ENCODE data around the gene TMEM62. TPM values are rescaled to one million over a fixed set of nuclear protein-coding genes. Genes with fewer than 3 reads are reported as not detected.

The TMEM62 gene
- total and polyA plus RNA-seq, 10 of the 15 experiments (the other 5 are each of a cell fraction or from before 2014, with no cell fraction given), result 7.0 to 26.8 (median 14.9) TPM

- no peak for TF ChIP-seq KAT2A (conservative IDR thresholded peaks at IDR 0.05; ENCODE audit: control insufficient read depth, low read depth, low read length)
These were observed 2.0 kb downstream of the TMEM62 start (continued) for GRCh38 chr15:43135351-43135750.

DNA sequence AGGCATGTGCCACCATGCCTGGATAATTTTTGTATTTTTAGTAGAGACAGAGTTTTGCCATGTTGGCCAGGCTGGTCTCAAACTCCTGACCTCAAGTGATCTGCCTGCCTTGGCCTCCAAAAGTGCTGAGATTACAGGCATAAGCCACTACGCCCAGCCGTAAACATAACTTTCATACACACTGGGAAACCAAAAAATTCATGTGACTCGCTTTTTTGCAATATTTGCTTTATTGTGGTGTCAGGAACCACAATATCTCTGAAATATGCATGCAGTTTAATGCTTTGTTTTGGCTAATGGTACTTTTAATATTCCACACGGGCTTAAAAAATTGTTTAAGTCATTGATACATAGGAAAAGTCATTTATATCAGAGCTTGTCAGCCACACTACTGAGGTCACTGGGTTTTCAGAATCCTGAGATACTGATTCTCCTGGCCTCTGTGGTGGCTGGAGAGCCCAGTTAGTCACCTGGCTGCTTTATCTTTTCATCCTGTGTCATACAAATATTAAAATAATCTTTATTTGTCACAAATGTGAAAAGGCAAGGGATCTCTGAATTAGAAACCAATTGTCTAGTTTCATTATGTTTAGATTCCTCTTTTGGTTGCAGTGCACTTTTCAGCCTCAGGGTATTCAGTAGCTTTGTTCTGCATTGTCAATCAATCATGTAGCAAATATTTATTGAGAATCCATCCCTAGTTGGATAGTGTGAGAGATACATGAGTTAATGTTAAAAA lies 10.0 kb downstream of the TMEM62 start:
- SMC1A ChIA-PET (ENCODE audit: uncharacterized antibody, unreplicated experiment), result interaction anchor here (1.4 kb wide), 1 partner anchor 9 kb away, joined by 5 read pairs; no protein-coding TSS in a partner anchor
- RAD21 ChIA-PET (ENCODE audit: unreplicated experiment), result interaction anchor here (0.6 kb wide), 1 partner anchor 103 kb away, joined by 3 read pairs; no protein-coding TSS in a partner anchor
- H3K4me1 ChIP-seq (ENCODE audit: control insufficient read depth, insufficient read depth, low read length), result peaks cover 17% of the 10 kb centered on the region
- H3K27me3 ChIP-seq (replicated peaks in 1 of 2; ENCODE audit: control insufficient read depth in 2 of 2, insufficient read depth in 2 of 2, low read length in 1 of 2), result no peaks in the 10 kb centered on the region
- H3K27ac ChIP-seq (ENCODE audit: control insufficient read depth, insufficient read depth), result no peak overlapping the region; the same call in 1 of the 2 replicates
- H3K36me3 ChIP-seq (ENCODE audit: control insufficient read depth in 2 of 2, insufficient read depth in 2 of 2, low read length in 1 of 2), result no peaks in the 10 kb centered on the region; a peak in 1 of 4 replicates
- no peak for DNase-seq (ENCODE audit: low read depth, low spot score)
- peak; percentile 87 for ATAC-seq
- FAIRE-seq, result peak; percentile 23
- H3K9ac ChIP-seq (ENCODE audit: control insufficient read depth, insufficient read depth, low read length), result no peak overlapping the region
- intact Hi-C loops (cut with micrococcal nuclease; ENCODE audit: unreplicated experiment), result no loop called here
- BruUV-seq (replicated peaks), result no TSS peak
- in situ Hi-C loops (cut with MboI), result no loop called here
- CTCF ChIA-PET, result interaction anchor here (1.0 to 1.1 kb wide), 3 partner anchors 12 to 146 kb away, joined by 3 to 7 read pairs (median 4); no protein-coding TSS in a partner anchor
- H2AFZ ChIP-seq (ENCODE audit: control insufficient read depth, low read depth, low read length), result no peak overlapping the region
- H3K4me3 ChIP-seq, result no peak overlapping the region
- no peaks in the 10 kb centered on the region for H4K20me1 ChIP-seq (ENCODE audit: control insufficient read depth, insufficient read depth)
- POLR2A ChIA-PET, result interaction anchor here (0.6 to 0.8 kb wide), 2 partner anchors 9 to 82 kb away, joined by 3 to 4 read pairs; no protein-coding TSS in a partner anchor
- no peaks in the 10 kb centered on the region; the same call in 2 of the 3 replicates for H3K9me3 ChIP-seq (replicated peaks; ENCODE audit: control insufficient read depth, insufficient read depth, low read length)
- H3K79me2 ChIP-seq (ENCODE audit: control insufficient read depth, insufficient read depth, low read length), result no peaks in the 10 kb centered on the region
- H3K4me2 ChIP-seq (ENCODE audit: control insufficient read depth, insufficient read depth), result 0 out of 2 replicates have a peak overlapping the region, but pooled peaks have one; percentile 13
- 75% methylated on average over 4 of the region's 4 CpGs for WGBS (ENCODE audit: insufficient coverage, insufficient replicate concordance, low lambda C conversion rate, missing lambda C conversion rate)
- TF ChIP-seq JUNB (IDR thresholded peaks at IDR 0.05) (no peak), BCLAF1 (IDR thresholded peaks at IDR 0.05) (no peak), SMC3 (IDR thresholded peaks at IDR 0.05; ENCODE audit: borderline replicate concordance, low read length) (no peak), TARDBP (IDR thresholded peaks at IDR 0.05; ENCODE audit: borderline replicate concordance) (no peak), TCF3 (IDR thresholded peaks at IDR 0.05; ENCODE audit: borderline replicate concordance, insufficient read depth, low read depth, low read length) (no peak), BHLHE40 (IDR thresholded peaks at IDR 0.05; ENCODE audit: borderline replicate concordance in 1 of 2, low read depth in 2 of 2, low read length in 1 of 2) (no peak), PKNOX1 (IDR thresholded peaks at IDR 0.05) (peak; percentile 85), ZBTB40 (IDR thresholded peaks at IDR 0.05; ENCODE audit: borderline replicate concordance) (peak; percentile 72; the same call in 1 of the 2 replicates)

Data from GM12878 (cell line).